NCI-H1048 (cell line): ENCODE results near the gene SFT2D1.

Experiments
- DNase-seq: peaks from one replicate; lab custom pipeline; 2025; lab: John Stamatoyannopoulos, UW

Gene SFT2D1

GRCh38 chr6:166307082-166308032, 35.0 kb downstream of the SFT2D1 start:
- DNase-seq: no peak

GRCh38 chr6:166306378-166307081, 35.8 kb downstream of the SFT2D1 start:
- no peak for DNase-seq

GRCh38 chr6:166305562-166306117, 36.7 kb downstream of the SFT2D1 start:
- no peak for DNase-seq

GRCh38 chr6:166304106-166304505, 38.2 kb downstream of the SFT2D1 start:
- no peak for DNase-seq

- DNase-seq: no peak
Observed at GRCh38 chr6:166301611-166302529, 40.5 kb downstream of the SFT2D1 start.

- DNase-seq: no peak
Observed at GRCh38 chr6:166300357-166300987, 41.9 kb downstream of the SFT2D1 start.

GRCh38 chr6:166297606-166298005, 44.7 kb downstream of the SFT2D1 start:
- no peak for DNase-seq

- DNase-seq: no peak
Observed at GRCh38 chr6:166296035-166296883, 46.1 kb downstream of the SFT2D1 start.

- no peak for DNase-seq
Observed at GRCh38 chr6:166293731-166294584, 48.4 kb downstream of the SFT2D1 start.

GRCh38 chr6:166289207-166290060, 52.9 kb downstream of the SFT2D1 start:
- no peak for DNase-seq

- no peak for DNase-seq
Observed at GRCh38 chr6:166286839-166287271, 55.5 kb downstream of the SFT2D1 start.

GRCh38 chr6:166285233-166285632, 57.1 kb downstream of the SFT2D1 start:
- DNase-seq: no peak

- no peak for DNase-seq
Observed at GRCh38 chr6:166284640-166285039, 57.7 kb downstream of the SFT2D1 start.

- DNase-seq: no peak
Observed at GRCh38 chr6:166282394-166283032, 59.8 kb downstream of the SFT2D1 start.

- DNase-seq: no peak
Observed at GRCh38 chr6:166281104-166281503, 61.2 kb downstream of the SFT2D1 start.

GRCh38 chr6:166279393-166279679, 63.0 kb downstream of the SFT2D1 start:
- DNase-seq: no peak

- no peak for DNase-seq
Observed at GRCh38 chr6:166278579-166279392, 63.6 kb downstream of the SFT2D1 start.
